GM19238 (cell line): Measurements from ENCODE around the gene GRK3.
"Not testable (repeated sequence)": the region's sequence is repeated elsewhere in the genome, so short reads cannot be mapped to it uniquely, and the experiment has no call there.

Experiments used
- DNase-seq: peaks from one replicate; pipeline ENCODE4 v3.0.0; 2011; ENCODE audit warnings: low spot score; ENCODE audit not compliant: insufficient read length

The GRK3 gene

GRCh38 chr22:25625747-25626623 lies 61.5 kb downstream of the GRK3 start:
- not testable (repeated sequence) for DNase-seq

GRCh38 chr22:25626624-25626990 lies 62.1 kb downstream of the GRK3 start:
- DNase-seq, result no peak

- no peak for DNase-seq
Measured at GRCh38 chr22:25627271-25627852, 62.9 kb downstream of the GRK3 start.

- DNase-seq, result no peak
Measured at GRCh38 chr22:25628494-25628893, 64.0 kb downstream of the GRK3 start.

- no peak for DNase-seq
Measured at GRCh38 chr22:25629613-25630012, 65.1 kb downstream of the GRK3 start.

- DNase-seq, result no peak
Measured at GRCh38 chr22:25630447-25630846, 66.0 kb downstream of the GRK3 start.

- DNase-seq, result no peak
Measured at GRCh38 chr22:25636323-25636722, 71.8 kb downstream of the GRK3 start.

- no peak for DNase-seq
Measured at GRCh38 chr22:25637032-25637431, 72.6 kb downstream of the GRK3 start.

- no peak for DNase-seq
Measured at GRCh38 chr22:25637672-25638071, 73.2 kb downstream of the GRK3 start.

- no peak for DNase-seq
Measured at GRCh38 chr22:25638638-25639037, 74.2 kb downstream of the GRK3 start.

GRCh38 chr22:25641650-25642049 lies 77.2 kb downstream of the GRK3 start:
- DNase-seq, result no peak

GRCh38 chr22:25643232-25644000 lies 78.9 kb downstream of the GRK3 start:
- no peak for DNase-seq

GRCh38 chr22:25644122-25644521 lies 79.6 kb downstream of the GRK3 start:
- no peak for DNase-seq

- DNase-seq, result no peak
Measured at GRCh38 chr22:25645266-25645665, 80.8 kb downstream of the GRK3 start.

- DNase-seq, result no peak
Measured at GRCh38 chr22:25645964-25646363, 81.5 kb downstream of the GRK3 start.

- no peak for DNase-seq
Measured at GRCh38 chr22:25650833-25651232, 86.4 kb downstream of the GRK3 start.

- no peak for DNase-seq
Measured at GRCh38 chr22:25651332-25652085, 87.0 kb downstream of the GRK3 start.

GRCh38 chr22:25654676-25655075 lies 90.2 kb downstream of the GRK3 start:
- no peak for DNase-seq

GRCh38 chr22:25655371-25655935 lies 91.0 kb downstream of the GRK3 start:
- no peak for DNase-seq

GRCh38 chr22:25656724-25657123 lies 92.2 kb downstream of the GRK3 start:
- no peak for DNase-seq

GRCh38 chr22:25658633-25659032 lies 94.2 kb downstream of the GRK3 start:
- no peak for DNase-seq
